ENCODE results near the gene NR5A1.

DNA sequence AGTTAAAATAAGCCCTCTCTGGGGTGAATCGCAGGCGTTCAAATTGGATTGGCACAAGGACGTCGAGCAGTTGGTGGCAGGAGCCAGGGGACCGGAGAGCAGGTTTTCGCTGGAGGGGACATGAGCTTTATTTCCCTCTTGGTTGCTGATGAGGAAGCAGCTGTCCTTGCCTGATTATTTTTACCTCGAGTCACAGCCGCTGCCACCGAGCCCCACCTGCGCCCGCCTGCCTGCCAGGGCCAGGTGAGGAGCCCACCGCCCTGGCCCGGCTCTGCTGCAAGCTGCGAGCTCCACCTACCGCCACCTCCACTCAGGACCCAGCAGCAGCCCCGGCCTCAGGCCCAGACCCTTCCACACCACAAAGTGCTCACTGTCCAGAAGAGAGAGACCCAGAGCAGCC is 65.9 kb downstream of the NR5A1 start:
- TF ChIP-seq, protein P1, sequence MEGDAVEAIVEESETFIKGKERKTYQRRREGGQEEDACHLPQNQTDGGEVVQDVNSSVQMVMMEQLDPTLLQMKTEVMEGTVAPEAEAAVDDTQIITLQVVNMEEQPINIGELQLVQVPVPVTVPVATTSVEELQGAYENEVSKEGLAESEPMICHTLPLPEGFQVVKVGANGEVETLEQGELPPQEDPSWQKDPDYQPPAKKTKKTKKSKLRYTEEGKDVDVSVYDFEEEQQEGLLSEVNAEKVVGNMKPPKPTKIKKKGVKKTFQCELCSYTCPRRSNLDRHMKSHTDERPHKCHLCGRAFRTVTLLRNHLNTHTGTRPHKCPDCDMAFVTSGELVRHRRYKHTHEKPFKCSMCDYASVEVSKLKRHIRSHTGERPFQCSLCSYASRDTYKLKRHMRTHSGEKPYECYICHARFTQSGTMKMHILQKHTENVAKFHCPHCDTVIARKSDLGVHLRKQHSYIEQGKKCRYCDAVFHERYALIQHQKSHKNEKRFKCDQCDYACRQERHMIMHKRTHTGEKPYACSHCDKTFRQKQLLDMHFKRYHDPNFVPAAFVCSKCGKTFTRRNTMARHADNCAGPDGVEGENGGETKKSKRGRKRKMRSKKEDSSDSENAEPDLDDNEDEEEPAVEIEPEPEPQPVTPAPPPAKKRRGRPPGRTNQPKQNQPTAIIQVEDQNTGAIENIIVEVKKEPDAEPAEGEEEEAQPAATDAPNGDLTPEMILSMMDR (IDR thresholded peaks at IDR 0.05; ENCODE audit: insufficient read depth, low read length, poor library complexity, severe bottlenecking): no peak
- no peak for TF ChIP-seq EZH2phosphoT487 (conservative IDR thresholded peaks at IDR 0.05; ENCODE audit: low read length)
